Measurements from ENCODE around the gene CD22. TPM values are rescaled to one million over a fixed set of nuclear protein-coding genes. Genes with fewer than 3 reads are reported as not detected.

The CD22 gene
- polyA plus RNA-seq, 1 donor from 2014 or later, result not detected

GRCh38 chr19:35294859-35295791, 33.9 kb upstream of the CD22 start:
- H3K36me3 ChIP-seq (ENCODE audit: insufficient read depth, low read length), result no peaks in the 10 kb centered on the region
- H3F3A ChIP-seq (ENCODE audit: insufficient read depth, low read length, poor library complexity, severe bottlenecking), result no peaks in the 10 kb centered on the region
- H3K4me3 ChIP-seq (ENCODE audit: low read length), result no peak overlapping the region
- no peak overlapping the region for H3K9ac ChIP-seq (ENCODE audit: low read length)
- no peak overlapping the region for H3K27ac ChIP-seq (ENCODE audit: low read length)
- H3K9me2 ChIP-seq (ENCODE audit: insufficient read depth, low read length), result no peaks in the 10 kb centered on the region
- no peaks in the 10 kb centered on the region for H3K9me3 ChIP-seq (ENCODE audit: low read length)
- H2AFZ ChIP-seq (ENCODE audit: low read depth, low read length), result no peak overlapping the region
- TF ChIP-seq EP300 (conservative IDR thresholded peaks at IDR 0.05; ENCODE audit: poor library complexity, severe bottlenecking) (no peak), MXI1 (conservative IDR thresholded peaks at IDR 0.05; ENCODE audit: poor library complexity, severe bottlenecking) (no peak), CTCF (IDR thresholded peaks at IDR 0.05; ENCODE audit: poor library complexity, severe bottlenecking) (no peak), POLR2AphosphoS5 (IDR thresholded peaks at IDR 0.05) (no peak), SMC3 (conservative IDR thresholded peaks at IDR 0.05; ENCODE audit: poor library complexity) (no peak), TAF1 (IDR thresholded peaks at IDR 0.05; ENCODE audit: low read depth) (no peak), EZH2 (IDR thresholded peaks at IDR 0.05; ENCODE audit: borderline replicate concordance, insufficient read depth, low read length, poor library complexity, severe bottlenecking) (no peak), RAD21 (conservative IDR thresholded peaks at IDR 0.05) (no peak), REST (IDR thresholded peaks at IDR 0.05; ENCODE audit: borderline replicate concordance) (no peak)
- no peaks in the 10 kb centered on the region for H3K27me3 ChIP-seq (ENCODE audit: insufficient read depth, low read depth, low read length)
- H3K4me2 ChIP-seq (ENCODE audit: low read length), result no peak overlapping the region
- no peaks in the 10 kb centered on the region for H3K79me2 ChIP-seq (replicated peaks; ENCODE audit: insufficient read depth, low read length)
- no peaks in the 10 kb centered on the region for H4K20me1 ChIP-seq (ENCODE audit: insufficient read depth)

GRCh38 chr19:35295792-35296462, 33.1 kb upstream of the CD22 start:
- H3K9ac ChIP-seq (ENCODE audit: low read length), result no peak overlapping the region
- no peaks in the 10 kb centered on the region for H4K20me1 ChIP-seq (ENCODE audit: insufficient read depth)
- H3K79me2 ChIP-seq (replicated peaks; ENCODE audit: insufficient read depth, low read length), result no peaks in the 10 kb centered on the region
- H3K27ac ChIP-seq (ENCODE audit: low read length), result no peak overlapping the region
- TF ChIP-seq RAD21 (conservative IDR thresholded peaks at IDR 0.05) (no peak), REST (IDR thresholded peaks at IDR 0.05; ENCODE audit: borderline replicate concordance) (no peak), TAF1 (IDR thresholded peaks at IDR 0.05; ENCODE audit: low read depth) (no peak), SMC3 (conservative IDR thresholded peaks at IDR 0.05; ENCODE audit: poor library complexity) (no peak), MXI1 (conservative IDR thresholded peaks at IDR 0.05; ENCODE audit: poor library complexity, severe bottlenecking) (no peak), EZH2 (IDR thresholded peaks at IDR 0.05; ENCODE audit: borderline replicate concordance, insufficient read depth, low read length, poor library complexity, severe bottlenecking) (no peak), CTCF (IDR thresholded peaks at IDR 0.05; ENCODE audit: poor library complexity, severe bottlenecking) (no peak), EP300 (conservative IDR thresholded peaks at IDR 0.05; ENCODE audit: poor library complexity, severe bottlenecking) (no peak)
- H3F3A ChIP-seq (ENCODE audit: insufficient read depth, low read length, poor library complexity, severe bottlenecking), result no peaks in the 10 kb centered on the region
- no peaks in the 10 kb centered on the region for H3K9me3 ChIP-seq (ENCODE audit: low read length)
- no peak overlapping the region for H3K4me3 ChIP-seq (ENCODE audit: low read length)
- no peaks in the 10 kb centered on the region for H3K36me3 ChIP-seq (ENCODE audit: insufficient read depth, low read length)
- H2AFZ ChIP-seq (ENCODE audit: low read depth, low read length), result no peak overlapping the region
- H3K27me3 ChIP-seq (ENCODE audit: insufficient read depth, low read depth, low read length), result no peaks in the 10 kb centered on the region
- H3K9me2 ChIP-seq (ENCODE audit: insufficient read depth, low read length), result no peaks in the 10 kb centered on the region
- no peak overlapping the region for H3K4me2 ChIP-seq (ENCODE audit: low read length)

Data from neural cell (in vitro differentiated cells).